Jurkat, Clone E6-1 (cell line): ENCODE measurements around the gene HELQ.
A peak's percentile ranks its signal among the peaks of the same experiment; 100 is the strongest.

Experiments used
- DNase-seq: peaks from one replicate; pipeline ENCODE4 v3.0.0-alpha.2; 2011; ENCODE audit warnings: low read depth, low spot score
- H3K4me3 ChIP-seq: 2 replicates; pipeline ENCODE4 v1.5.1; 2011; ENCODE audit warnings: mild to moderate bottlenecking, low read length, control low read depth, moderate library complexity

The HELQ gene

DNA sequence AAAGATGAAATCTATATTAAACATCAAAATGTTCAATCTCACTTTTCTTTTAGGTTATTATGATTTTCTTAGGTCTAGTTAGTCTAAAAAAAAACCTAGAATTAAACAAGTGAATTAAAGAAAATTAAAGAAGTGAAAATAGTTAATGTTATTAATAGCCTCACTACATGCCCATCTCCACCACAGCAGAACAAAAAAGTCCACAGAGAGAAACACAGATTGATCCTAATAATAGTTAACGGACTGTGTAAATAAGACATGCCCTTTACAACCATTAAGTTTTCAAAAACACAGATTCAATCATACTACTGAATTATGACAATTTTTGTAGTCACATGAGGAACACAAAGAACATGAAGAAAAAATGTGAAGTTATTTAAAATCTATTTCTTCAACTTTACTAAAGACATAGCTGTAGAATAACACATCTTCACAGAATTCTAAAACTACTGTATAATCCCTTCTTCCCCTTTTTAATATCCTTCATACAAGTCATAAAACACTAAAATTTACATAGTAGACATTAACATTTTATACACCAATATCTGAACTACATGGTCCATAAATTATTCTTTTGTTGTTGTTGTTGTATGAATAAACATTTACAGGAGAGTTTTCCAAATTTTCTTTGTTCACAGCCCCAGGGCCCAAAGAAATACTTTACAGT is 15.3 kb downstream of the HELQ start:
- DNase-seq, result no peak
- H3K4me3 ChIP-seq, result no peak overlapping the region

DNA sequence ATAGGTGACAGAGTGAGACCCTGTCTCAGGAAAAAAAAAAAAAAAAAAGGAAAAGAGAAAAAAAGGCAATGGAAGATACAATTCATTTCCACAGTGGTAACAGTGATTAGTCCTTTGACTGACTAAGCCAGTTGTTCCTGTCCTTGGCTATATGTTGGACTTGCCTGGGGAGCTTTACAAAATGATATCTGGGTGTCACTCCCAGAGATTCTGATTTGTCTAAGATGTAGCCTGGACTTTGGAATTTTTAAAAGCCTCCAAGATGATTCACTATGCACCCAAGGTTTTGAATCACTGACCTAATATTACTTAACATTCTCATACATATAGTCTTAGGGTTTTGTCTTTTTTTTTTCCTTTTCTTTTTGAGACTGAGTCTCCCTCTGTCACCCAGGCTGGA is 16.9 kb downstream of the HELQ start:
- no peak overlapping the region for H3K4me3 ChIP-seq
- DNase-seq, result no peak

DNA sequence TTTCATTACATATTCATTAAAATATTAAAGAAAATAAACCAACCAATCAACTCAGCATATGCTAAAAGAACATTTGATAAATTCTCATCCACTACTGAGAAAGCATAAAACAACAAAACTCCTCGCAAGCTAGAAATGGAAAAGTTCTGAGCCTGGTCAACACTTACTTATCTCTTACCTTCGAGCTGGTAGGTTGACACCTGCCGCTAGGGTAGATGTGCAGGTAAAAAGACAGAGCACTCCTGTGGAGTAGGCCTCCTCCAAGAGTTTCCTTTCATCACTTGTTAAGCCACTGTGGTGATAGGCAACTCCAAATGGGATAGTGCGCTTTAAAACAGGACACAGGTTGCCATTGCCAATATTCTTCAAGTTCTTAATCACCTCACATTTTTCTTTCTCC is 18.9 kb downstream of the HELQ start:
- no peak overlapping the region for H3K4me3 ChIP-seq
- no peak for DNase-seq

DNA sequence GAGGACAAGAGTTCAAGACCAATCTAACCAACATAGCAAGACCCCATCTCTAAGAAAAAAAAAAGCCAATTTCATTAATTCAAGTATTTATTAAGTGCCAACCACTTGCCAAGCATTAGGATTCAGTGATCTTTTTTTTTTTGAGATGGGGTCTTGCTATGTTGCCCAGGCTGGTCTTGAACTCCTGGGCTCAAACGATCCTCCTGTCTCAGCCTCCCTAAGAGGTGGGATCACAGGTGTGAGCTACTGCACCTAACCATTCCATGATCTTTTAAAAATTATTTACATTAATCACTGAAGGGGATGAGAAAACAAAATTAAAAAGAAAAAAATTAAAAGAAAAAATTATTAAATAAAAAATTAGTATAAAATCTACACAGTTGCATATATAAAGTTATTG is 24.4 kb downstream of the HELQ start:
- H3K4me3 ChIP-seq, result no peak overlapping the region
- no peak for DNase-seq

- H3K4me3 ChIP-seq, result no peak overlapping the region
- DNase-seq, result no peak
Measured at GRCh38 chr4:83418211-83418610, 37.4 kb downstream of the HELQ start.

DNA sequence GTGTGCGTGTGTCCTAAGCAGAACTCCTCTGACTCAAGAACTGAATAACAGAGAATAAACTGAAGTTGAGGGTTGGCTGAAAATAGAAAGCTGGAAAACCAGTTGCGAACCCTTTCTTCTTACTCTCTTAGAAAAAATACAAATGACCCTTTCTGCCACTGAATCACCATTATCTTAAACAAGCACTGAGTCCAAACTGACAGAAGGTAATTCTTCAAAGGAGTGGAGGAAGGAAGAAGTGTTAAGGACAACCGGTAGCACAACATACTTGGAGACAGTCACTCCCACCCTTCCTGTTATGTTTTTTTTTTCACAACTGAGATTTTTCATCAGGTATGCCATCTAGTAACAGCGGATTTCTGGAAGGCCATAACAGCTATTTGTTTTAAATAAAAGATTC is 38.1 kb downstream of the HELQ start:
- DNase-seq, result no peak
- H3K4me3 ChIP-seq, result no peak overlapping the region

GRCh38 chr4:83413676-83414075 is 41.9 kb downstream of the HELQ start:
- DNase-seq, result no peak
- H3K4me3 ChIP-seq, result no peak overlapping the region

DNA sequence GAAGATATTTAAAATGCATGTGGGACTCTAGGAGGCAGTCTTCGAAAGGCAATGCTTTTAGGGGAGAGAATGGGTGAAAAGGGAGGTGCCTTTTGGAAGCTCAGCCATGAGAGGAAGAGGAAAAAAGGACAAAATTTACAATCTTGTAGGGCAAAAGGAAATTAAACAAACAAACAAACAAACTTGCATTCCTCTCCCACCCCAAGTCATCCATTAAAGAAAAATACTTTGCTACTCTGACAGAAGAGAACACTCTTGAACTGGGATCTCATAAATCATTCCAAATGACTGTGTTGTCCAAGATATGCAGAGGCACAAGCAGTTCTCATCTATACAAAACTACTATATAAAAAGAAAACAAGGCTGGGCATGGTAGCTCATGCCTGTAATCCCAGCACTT is 46.7 kb downstream of the HELQ start:
- DNase-seq, result no peak

GRCh38 chr4:83405844-83406816 is 49.5 kb downstream of the HELQ start:
- DNase-seq, result no peak
- H3K4me3 ChIP-seq, result no peak overlapping the region

More for the DNA sequence above, 46.7 kb downstream of the HELQ start:
- H3K4me3 ChIP-seq, result no peak overlapping the region

- peak; percentile 62 for DNase-seq
- H3K4me3 ChIP-seq, result peak overlapping the region; percentile 37
Measured at GRCh38 chr4:83398158-83398557, 57.5 kb downstream of the HELQ start.

DNA sequence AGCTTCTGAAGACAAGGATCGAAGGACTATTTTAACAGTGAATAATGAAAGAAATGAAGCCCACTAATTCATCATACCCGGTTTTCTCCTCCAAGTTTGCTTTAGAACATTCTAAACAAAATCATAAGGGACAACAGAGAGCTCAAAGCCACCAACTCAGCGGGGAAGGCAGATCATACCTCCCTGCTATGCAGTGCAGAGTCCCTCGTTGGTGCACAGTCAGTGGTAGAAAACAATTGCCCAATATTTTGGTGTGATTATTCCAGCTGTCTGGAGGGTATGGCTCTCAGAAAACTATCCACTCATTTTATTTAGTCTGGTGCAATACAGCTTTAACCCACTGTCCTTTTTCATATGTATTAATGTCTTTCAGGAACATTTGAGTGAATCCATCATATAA is 61.7 kb downstream of the HELQ start:
- no peak overlapping the region for H3K4me3 ChIP-seq

DNA sequence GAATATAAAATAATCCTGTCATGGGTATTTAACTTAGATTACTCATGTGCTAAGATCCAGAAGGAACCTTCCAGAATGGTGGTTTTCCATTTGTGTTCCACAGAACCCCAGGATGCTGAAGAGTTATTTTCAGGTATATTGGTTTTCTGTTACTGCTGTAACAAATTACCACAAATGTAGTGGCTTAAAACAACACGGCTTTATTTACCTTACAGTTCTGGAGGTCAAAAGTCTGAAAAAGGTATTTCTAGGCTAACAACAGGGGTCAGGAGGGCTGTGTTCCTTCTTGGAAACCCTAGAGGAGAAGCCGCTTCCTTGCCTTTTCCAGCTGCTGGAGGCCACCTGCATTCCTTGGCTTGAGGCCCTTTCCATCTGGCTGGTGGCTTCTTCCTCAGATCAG is 63.1 kb downstream of the HELQ start:
- no peak overlapping the region for H3K4me3 ChIP-seq
- DNase-seq, result no peak

More for the DNA sequence above, 61.7 kb downstream of the HELQ start:
- no peak for DNase-seq

GRCh38 chr4:83390944-83391343 is 64.7 kb downstream of the HELQ start:
- no peak for DNase-seq
- no peak overlapping the region for H3K4me3 ChIP-seq

- H3K4me3 ChIP-seq, result no peak overlapping the region
- DNase-seq, result no peak
Measured at GRCh38 chr4:83389756-83390505, 65.7 kb downstream of the HELQ start.

DNA sequence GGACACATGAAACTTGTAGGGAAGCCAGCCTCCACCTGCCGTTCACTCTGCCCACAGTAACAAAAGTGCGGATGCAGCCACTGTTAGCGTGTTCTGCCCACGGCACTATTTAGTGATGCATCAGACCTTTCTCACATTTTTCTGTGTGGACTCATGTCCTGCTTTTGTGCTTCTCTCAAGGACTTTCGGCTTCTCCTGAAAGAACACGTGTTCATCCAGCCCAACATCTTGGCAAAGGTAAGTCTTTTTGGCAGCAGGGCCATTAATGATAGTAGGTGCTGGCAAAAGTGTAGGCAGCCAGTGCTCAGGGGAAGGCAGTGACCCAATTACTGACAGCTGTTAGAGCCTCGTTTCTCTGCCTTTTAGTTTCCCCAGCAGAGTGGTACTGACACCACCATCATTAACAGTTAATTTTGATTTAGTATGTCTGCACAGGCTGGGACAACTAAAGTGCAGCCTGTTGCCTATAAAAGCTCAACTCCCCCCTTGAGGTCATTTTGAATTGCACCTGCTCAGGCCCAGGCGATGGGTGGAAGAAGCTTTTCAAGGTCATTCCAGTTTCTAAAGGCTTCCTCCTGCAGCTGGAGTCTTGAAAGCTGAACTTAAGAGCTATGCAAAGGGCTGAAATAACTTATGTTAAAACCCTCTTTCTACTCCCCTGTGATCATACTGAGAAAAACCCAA is 66.4 kb downstream of the HELQ start:
- no peak overlapping the region for H3K4me3 ChIP-seq
- DNase-seq, result no peak

- peak; percentile 21 for DNase-seq
- no peak overlapping the region for H3K4me3 ChIP-seq
Measured at GRCh38 chr4:83388313-83388676, 67.3 kb downstream of the HELQ start.

- no peak for DNase-seq
- no peak overlapping the region for H3K4me3 ChIP-seq
Measured at GRCh38 chr4:83387476-83388312, 67.9 kb downstream of the HELQ start.

DNA sequence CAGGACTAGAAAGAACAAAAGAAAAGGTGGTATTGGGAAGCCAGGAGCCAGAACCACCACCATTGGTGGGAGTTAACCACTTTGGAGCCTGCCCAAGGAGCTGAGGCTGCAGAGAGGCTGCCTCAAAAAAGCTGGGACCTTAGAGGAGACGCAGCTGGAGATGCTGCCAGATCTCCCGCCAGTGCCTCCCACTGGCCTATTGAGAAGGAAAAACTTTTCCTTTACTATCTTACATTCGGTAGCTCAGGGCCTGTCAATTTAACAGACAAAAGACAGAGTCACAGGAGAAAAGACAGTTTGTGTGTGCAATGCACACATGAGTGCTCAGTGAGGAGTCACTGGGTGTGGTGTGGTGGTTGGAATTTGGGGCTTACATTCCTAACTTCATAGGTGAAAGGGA is 68.6 kb downstream of the HELQ start:
- DNase-seq, result no peak
- H3K4me3 ChIP-seq, result no peak overlapping the region
